HepG2 (cell line): ENCODE measurements around the gene PSMD8. TPM values are rescaled to one million over a fixed set of nuclear protein-coding genes. Genes with fewer than 3 reads are reported as not detected.

Experiments
- ATAC-seq: fragments of 200-7000 bp; cut with Tn5 transposase; 3 replicates; pipeline ENCODE4 v1.9.1; 2020; ENCODE audit warnings: mild to moderate bottlenecking, moderate library complexity
- BruUV-seq: library from RNA; stranded (reverse); fragments of 400-500 nt; replicated peaks from 2 replicates; lab custom pipeline; 2021; lab: Mats Ljungman, UMichigan
- CTCF ChIA-PET: fragments of 300-600 bp; formaldehyde crosslinking; extraction: SDS; loops from one replicate; lab custom pipeline; 2021; ENCODE audit warnings: low total read pairs, inconsistent platforms, low intra/inter-chr PET ratio; lab: Yijun Ruan, JAX
- POLR2A ChIA-PET: fragments of 350-600 bp; sonication (Branson Sonifier 250); formaldehyde crosslinking; loops from one replicate; lab custom pipeline; 2020; ENCODE audit warnings: antibody characterized with exemption, inconsistent platforms; lab: Yijun Ruan, JAX
- DNase-seq: peaks from one replicate; pipeline ENCODE4 v3.0.0-alpha.2; 2015; ENCODE audit warnings: low spot score
- FAIRE-seq: peaks from 3 replicates; lab custom pipeline; 2011; peaks lifted over from hg19 to GRCh38; lab: Jason Lieb, UNC
- H2AFZ ChIP-seq: one replicate; pipeline ENCODE4 v1.6.1; 2011; ENCODE audit warnings: low read length, inconsistent platforms
- H3K27ac ChIP-seq: fragments of 300-600 bp; 3 replicates; pipeline ENCODE4 v1.8.0; 2011; ENCODE audit warnings: mixed run types, mild to moderate bottlenecking, mixed read lengths, low read length, inconsistent platforms; ENCODE audit not compliant: insufficient read depth; ENCODE audit errors: extremely low read length
- H3K27me3 ChIP-seq, 2 experiments: fragments of 200-600 bp in 1 of 2; 2 replicates in 1 of 2; 3 replicates in 1 of 2; pipeline versions ENCODE4 v1.6.0 to v1.8.0; 2011; ENCODE audit warnings: low read length in 2 of 2, mild to moderate bottlenecking in 2 of 2, moderate library complexity in 2 of 2, inconsistent platforms in 1 of 2; ENCODE audit not compliant: insufficient read depth in 2 of 2, control insufficient read depth in 1 of 2
- H3K36me3 ChIP-seq, 2 experiments: fragments of 200-600 bp in 1 of 2; replicated peaks in 1 of 2; 2 replicates in 1 of 2; 3 replicates in 1 of 2; pipeline versions ENCODE4 v1.5.1 to v1.8.0; 2011; ENCODE audit warnings: low read length in 2 of 2, inconsistent platforms in 1 of 2; ENCODE audit not compliant: insufficient read depth in 2 of 2, control insufficient read depth in 1 of 2
- H3K4me1 ChIP-seq: 2 replicates; pipeline ENCODE4 v1.5.1; 2012; ENCODE audit warnings: low read length, inconsistent platforms; ENCODE audit not compliant: insufficient read depth
- H3K4me2 ChIP-seq: 2 replicates; pipeline ENCODE4 v1.6.0; 2011; ENCODE audit warnings: low read depth, low read length, inconsistent platforms
- H3K4me3 ChIP-seq, 3 experiments: fragments of 200-600 bp in 1 of 3; sonication (generic), shearing (Covaris generic) in 1 of 3; replicated peaks in 1 of 3; 2 replicates each; pipeline ENCODE4 v1.5.1; 2011 to 2016; ENCODE audit warnings: low read length in 3 of 3, inconsistent platforms in 2 of 3, low read depth in 2 of 3, mild to moderate bottlenecking in 2 of 3, control low read depth in 1 of 3, mixed read lengths in 1 of 3; ENCODE audit not compliant: insufficient read depth in 1 of 3
- H3K79me2 ChIP-seq: one replicate; pipeline ENCODE4 v1.6.1; 2011; ENCODE audit warnings: low read length, inconsistent platforms; ENCODE audit not compliant: insufficient read depth
- H3K9ac ChIP-seq: 2 replicates; pipeline ENCODE4 v1.6.0; 2011; ENCODE audit warnings: mild to moderate bottlenecking, low read depth, low read length, inconsistent platforms; ENCODE audit not compliant: insufficient read depth
- H3K9me3 ChIP-seq: 2 replicates; pipeline ENCODE4 v1.5.1; 2012; ENCODE audit warnings: mild to moderate bottlenecking, low read length
- H4K20me1 ChIP-seq: 2 replicates; pipeline ENCODE4 v1.6.0; 2011; ENCODE audit warnings: inconsistent platforms, mild to moderate bottlenecking, low read length, moderate library complexity; ENCODE audit not compliant: insufficient read depth
- IRF2 ChIP-seq: IDR thresholded peaks from 2 replicates; pipeline ENCODE4 v1.6.1; 2018; ENCODE audit warnings: missing genetic modification reagents, missing compliant biosample characterization
- KLF6 ChIP-seq: IDR thresholded peaks from 2 replicates; pipeline ENCODE4 v1.8.0; 2016; ENCODE audit warnings: missing biosample characterization, missing genetic modification reagents
- ZBTB1 ChIP-seq: sonication (generic); formaldehyde crosslinking; IDR thresholded peaks from 2 replicates; pipeline ENCODE4 v1.4.0; 2020; ENCODE audit warnings: missing genetic modification reagents, borderline replicate concordance
- WGBS: methylation state at CpG from one replicate; pipeline ENCODE4 v1.1.6; 2017; ENCODE audit warnings: low lambda C conversion rate; 5-methylcytosine and 5-hydroxymethylcytosine counted together
- in situ Hi-C: cut with HindIII; loops from 2 replicates; pipeline ENCODE4 v1.10.0; 2017; ENCODE audit warnings: low pct_unique_long_range_greater_than_20kb; ENCODE audit not compliant: extremely low pct_ligation_motif_present
- intact Hi-C: fragments of 100-400 bp; cut with micrococcal nuclease; formaldehyde crosslinking; loops from one replicate; pipeline ENCODE4 v1.10.0; 2022; ENCODE audit not compliant: unreplicated experiment
- polyA plus RNA-seq, 8 experiments: library from polyadenylated mRNA; depleted of rRNA in 3 of 8; stranded (reverse) in 7 of 8; unstranded in 1 of 8; fragments of >200 nt; fragmentation: Illumina TruSeq in 4 of 8; extraction: Trizol in 4 of 8; gene quantifications; 2 replicates each; pipeline versions ENCODE4 v1.2.1 to v1.2.3, GENCODE V29; 2011 to 2016; ENCODE audit warnings: low read depth in 4 of 8, missing spikeins in 1 of 8, mixed read lengths in 1 of 8; ENCODE audit not compliant: insufficient read depth in 1 of 8
- total RNA-seq, 5 experiments: library from RNA; depleted of rRNA; stranded (reverse); fragments of >200 nt; fragmentation: Illumina TruSeq; extraction: Trizol; gene quantifications; 2 replicates each; pipeline ENCODE4 v1.2.3, GENCODE V29; 2016; ENCODE audit warnings: low read depth in 1 of 5
- TF ChIP-seq, protein P1 (sequence below): conservative IDR thresholded peaks from 2 replicates; pipeline ENCODE4 v1.6.1; 2018; ENCODE audit warnings: missing genetic modification reagents
- TF ChIP-seq, protein P2 (sequence below): sonication (generic); formaldehyde crosslinking; IDR thresholded peaks from 2 replicates; pipeline ENCODE4; 2020; ENCODE audit warnings: missing genetic modification reagents, mild to moderate bottlenecking, borderline replicate concordance

PSMD8 gene
- total and polyA plus RNA-seq, 2 of the 13 experiments (the other 11 are each of a cell fraction or from before 2014, with no cell fraction given): 162 to 296 TPM

DNA sequence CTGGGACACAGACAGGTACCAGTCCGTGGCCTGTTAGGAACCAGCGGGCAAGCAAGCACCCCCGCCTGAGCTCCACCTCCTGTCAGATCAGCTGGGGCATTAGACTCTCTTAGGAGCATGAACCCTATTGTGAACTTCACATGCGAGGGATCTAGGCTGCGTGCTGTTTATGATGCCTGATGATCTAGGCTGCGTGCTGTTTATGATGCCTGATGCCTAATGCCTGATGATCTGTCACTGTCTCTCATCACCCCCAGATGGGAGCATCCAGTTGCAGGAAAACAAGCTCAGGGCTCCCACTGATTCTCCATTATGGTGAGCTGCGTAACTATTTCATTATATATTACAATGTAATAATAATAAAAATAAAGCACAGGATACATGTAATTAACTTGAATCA is 48.1 kb downstream of the PSMD8 start:
- Histone ChIP-seq H3K79me2 (no peaks in the 10 kb centered on the region), H3K4me2 (no peak overlapping the region), H3K4me3 (no peak overlapping the region), H4K20me1 (no peaks in the 10 kb centered on the region), H3K27me3 (peaks cover 3 to 32% of the 10 kb centered on the region in 2 experiments; a peak in 3 of 5 replicates), H3K4me1 (no peaks in the 10 kb centered on the region), H3K36me3 (no peaks in the 10 kb centered on the region), H2AFZ (no peak overlapping the region), H3K9ac (no peak overlapping the region), H3K9me3 (no peaks in the 10 kb centered on the region), H3K27ac (no peak overlapping the region)
- ATAC-seq (no peak), DNase-seq (no peak), FAIRE-seq (no peak)
- ChIA-PET POLR2A (no interaction called here), CTCF (no interaction called here)
- no peak for TF ChIP-seq KLF6 (CRISPR knock-in tag)
- TF ChIP-seq, protein P1, sequence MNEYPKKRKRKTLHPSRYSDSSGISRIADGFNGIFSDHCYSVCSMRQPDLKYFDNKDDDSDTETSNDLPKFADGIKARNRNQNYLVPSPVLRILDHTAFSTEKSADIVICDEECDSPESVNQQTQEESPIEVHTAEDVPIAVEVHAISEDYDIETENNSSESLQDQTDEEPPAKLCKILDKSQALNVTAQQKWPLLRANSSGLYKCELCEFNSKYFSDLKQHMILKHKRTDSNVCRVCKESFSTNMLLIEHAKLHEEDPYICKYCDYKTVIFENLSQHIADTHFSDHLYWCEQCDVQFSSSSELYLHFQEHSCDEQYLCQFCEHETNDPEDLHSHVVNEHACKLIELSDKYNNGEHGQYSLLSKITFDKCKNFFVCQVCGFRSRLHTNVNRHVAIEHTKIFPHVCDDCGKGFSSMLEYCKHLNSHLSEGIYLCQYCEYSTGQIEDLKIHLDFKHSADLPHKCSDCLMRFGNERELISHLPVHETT: no peak
- no peak for TF ChIP-seq ZBTB1 (CRISPR knock-in tag)
- no peak for TF ChIP-seq IRF2
- TF ChIP-seq, protein P2, sequence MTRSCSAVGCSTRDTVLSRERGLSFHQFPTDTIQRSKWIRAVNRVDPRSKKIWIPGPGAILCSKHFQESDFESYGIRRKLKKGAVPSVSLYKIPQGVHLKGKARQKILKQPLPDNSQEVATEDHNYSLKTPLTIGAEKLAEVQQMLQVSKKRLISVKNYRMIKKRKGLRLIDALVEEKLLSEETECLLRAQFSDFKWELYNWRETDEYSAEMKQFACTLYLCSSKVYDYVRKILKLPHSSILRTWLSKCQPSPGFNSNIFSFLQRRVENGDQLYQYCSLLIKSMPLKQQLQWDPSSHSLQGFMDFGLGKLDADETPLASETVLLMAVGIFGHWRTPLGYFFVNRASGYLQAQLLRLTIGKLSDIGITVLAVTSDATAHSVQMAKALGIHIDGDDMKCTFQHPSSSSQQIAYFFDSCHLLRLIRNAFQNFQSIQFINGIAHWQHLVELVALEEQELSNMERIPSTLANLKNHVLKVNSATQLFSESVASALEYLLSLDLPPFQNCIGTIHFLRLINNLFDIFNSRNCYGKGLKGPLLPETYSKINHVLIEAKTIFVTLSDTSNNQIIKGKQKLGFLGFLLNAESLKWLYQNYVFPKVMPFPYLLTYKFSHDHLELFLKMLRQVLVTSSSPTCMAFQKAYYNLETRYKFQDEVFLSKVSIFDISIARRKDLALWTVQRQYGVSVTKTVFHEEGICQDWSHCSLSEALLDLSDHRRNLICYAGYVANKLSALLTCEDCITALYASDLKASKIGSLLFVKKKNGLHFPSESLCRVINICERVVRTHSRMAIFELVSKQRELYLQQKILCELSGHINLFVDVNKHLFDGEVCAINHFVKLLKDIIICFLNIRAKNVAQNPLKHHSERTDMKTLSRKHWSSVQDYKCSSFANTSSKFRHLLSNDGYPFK (CRISPR knock-in tag): no peak
- intact Hi-C loops: no loop called here
- BruUV-seq: no TSS peak
- WGBS: 35% methylated on average over 3 of the region's 7 CpGs
- in situ Hi-C loops: no loop called here
